Measurements from ENCODE around the gene SMARCB1.
A peak's percentile ranks its signal among the peaks of the same experiment; 100 is the strongest.

SMARCB1 gene

DNA sequence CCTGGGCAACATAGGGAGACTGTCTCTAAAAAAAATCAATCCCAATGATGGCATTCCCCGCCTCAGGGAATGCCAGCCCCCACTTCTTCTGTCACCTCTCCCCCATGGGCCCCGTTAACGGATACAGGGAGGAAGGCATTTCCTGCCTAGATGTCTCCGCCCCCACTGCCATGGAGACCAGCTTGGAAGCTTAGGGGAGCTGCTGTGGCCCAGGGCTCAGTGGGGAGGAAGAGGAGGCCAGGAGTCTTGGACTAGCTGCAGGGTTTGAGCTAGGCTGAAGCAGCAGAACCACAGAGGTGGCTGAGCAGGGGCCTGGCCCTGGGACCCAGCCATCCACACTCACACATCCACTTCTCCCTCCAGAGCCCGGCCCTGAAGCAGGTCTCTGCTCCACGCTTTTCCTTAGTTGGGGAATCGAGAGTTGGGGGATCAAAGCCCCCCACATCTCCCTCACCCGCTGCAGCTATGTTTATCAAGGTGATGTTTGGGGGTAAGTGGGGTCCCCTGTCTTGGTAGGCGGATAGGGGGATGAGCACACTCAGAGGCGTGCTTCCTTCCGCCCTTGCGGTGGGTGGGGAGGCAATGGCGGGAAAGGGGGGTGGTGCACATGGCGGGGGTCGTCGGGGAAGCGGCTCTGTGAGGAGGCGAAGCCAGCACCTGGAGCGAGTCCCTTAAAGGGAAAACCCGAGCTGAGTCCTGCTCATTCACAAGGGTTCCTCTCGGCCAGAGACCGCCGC is 23.8 kb upstream of the SMARCB1 start, which contains the start of gene C22orf15:
C22orf15 (plus strand) TSS at position 149 of the 737 bp plus-strand sequence; CDS start at position 466, 317 bp downstream.
- DNase-seq, result no peak

DNA sequence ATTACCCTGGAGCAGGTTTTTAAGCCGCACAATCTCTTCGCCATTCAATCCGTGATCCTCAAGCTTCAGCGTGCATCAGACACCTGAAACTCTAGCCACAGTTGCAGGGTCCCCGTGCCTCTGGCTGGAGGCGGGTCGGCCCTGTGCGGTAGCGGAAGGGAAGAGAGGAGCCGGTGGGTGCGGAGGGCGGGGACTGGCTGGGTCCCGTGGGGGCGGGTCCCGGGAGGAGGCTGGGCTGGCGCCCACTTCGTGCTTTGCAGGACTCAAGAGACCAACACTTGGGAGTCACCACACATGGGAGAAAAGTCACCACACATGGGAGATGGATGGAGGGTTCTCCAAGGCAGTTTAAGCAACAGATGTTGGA is 23.2 kb upstream of the SMARCB1 start:
- peak; percentile 42 for DNase-seq

DNA sequence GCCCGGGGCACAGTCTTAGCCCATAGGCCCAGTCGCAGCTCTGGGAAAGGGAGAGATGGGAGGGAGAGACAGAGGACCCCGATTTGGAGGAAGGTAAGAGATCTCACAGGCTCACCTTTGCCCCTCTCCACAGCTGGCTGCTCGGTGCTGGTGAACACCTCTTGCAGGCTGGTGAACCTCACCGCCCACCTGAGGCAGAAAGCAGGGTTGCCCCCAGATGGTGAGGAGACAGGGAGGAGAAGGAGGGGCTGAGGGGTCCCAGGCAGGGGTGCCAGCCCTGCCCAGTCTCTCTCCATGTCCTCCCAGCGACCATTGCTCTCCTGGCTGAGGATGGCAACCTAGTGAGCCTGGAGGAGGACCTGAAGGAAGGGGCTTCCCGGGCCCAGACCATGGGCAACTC is 22.8 kb upstream of the SMARCB1 start:
- DNase-seq, result no peak

DNA sequence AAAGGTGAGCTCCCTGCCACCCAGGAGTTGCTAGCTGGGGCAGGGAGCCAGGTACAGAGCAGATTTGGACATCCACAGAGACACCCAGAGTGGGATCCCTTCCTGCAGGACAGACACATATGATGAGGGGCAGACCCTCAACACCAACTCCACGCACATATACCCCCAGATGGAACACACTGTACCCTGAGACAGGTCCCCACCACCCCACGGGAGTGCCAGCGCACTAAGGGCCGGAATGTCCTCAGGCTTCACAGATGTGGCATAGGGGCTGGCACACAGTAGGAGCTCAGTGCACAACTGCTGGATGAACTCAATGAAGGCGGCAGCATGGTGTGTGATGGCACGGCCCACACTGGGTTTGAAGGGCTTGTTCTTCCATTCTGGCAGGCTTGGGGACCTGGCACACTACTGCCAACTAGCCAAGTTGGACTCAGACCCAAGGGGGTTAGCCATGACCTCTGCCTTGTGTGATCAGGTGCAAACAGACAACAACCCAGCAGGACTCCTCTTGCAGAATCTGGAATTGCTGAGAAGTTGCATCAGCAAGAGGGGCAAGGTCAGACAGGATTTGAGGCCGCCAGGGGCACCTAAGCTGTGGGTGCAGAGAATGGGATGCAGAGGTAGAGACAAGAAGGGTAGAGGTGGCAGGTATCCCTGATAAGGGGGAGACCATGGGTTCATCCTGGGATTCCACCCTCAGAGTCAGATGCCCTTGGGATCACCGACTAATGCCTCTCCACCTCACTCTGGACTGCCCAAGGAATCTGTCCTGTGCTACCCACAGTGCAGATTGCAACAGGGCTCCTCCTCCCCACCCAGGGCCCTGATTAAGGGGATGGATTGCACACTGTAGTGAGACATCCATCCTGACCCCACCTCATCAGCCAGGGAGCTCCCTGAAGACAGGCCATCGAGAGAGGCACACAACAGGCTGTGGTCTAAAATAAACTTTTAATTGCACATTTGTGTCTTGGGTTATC is 21.6 kb upstream of the SMARCB1 start:
- no peak for DNase-seq

DNA sequence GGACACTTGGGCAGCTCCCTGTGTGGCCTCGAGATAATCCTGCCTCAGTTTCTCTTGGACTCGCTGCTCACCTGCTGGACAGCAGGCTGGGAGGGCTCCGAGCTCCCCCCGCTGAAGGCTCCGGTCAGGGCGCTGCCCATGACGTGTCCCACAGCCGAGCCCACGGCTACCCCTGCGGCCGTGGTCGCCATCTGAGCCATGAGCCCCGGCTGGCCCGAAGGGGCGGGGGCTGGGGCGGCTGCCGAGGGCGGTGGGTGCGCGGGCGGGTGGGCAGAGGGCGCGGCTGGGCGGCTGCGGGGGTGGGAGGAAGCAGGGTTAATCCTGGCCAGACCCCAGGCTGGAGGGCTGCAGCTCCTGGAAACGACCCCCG is 19.5 kb upstream of the SMARCB1 start:
- no peak for DNase-seq

DNA sequence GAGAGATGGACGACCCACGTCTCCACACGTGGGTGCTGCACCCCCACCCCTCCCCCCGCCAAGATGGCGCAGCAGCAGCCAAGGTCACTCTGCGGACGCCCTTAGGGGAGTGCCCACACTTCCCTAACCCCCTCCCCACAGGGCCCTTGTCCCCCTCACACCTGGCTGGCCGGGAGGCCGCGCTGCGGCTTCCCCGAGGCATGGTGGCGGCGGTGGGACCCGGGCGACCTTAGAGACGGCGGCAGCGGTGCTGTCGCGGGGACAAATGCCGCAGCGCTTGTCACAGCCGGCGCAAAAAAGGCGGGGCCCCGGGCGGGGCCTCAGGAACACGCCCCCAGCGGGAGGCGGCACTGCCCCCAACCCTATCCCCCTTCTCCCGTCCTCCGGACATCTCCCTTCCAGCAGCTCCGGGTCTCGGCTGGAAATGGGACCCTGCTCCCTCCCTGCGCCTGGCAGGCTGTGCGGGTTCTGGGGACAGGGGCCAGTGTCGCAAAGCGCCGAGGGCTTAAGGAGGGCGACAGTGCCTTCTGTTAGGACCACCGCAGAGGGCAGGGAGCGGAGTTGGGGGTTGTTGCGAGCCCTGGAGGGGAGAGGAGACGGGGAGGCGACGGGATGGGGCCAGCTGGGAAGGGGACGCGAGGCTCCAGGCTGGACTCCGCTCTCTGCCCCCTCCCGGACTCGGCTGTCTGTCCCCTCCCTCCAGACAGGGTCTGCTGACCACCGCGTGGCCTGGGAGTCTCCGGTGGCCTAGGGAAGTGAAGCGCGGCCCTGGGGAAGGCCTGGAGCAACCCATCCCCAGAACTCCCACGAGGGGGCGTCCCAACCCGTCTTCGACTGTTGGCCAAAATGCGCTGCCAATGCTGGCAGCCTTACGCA is 18.9 kb upstream of the SMARCB1 start, which contains the start of gene CHCHD10:
CHCHD10 (minus strand) TSS at position 300 of the 876 bp plus-strand sequence; CDS start at position 202, 98 bp downstream.
- peak; percentile 60 for DNase-seq

DNA sequence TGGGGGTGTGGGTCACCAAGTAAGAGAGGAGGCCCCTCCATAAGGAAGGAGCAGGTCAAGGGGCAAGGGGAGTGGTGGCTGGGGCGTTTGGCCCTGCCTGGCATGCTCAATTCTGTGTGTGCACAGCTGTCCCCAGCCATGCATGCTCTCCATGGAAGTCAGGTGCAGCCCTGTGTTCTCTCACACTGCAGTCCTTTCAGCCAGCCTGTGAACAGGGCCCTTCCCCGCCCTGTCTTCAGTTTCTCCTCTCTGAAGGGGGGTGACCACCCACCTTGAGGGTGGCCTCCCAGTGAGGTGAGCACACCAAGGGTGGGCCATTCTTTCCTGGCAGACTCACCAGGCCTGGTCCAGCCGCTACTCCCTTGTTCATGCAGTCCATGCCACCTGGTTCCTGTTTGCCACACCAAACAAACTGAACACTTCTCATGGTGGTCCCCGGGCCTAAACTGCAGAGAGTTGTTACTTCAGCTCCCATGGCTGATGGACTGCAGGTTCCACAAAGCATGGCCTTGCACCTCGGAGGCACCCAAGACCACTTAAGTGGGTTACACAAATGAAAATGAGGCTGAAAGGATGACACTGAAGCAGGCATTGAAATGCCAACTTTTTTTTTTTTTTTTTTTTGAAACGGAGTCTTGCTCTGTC is 17.3 kb upstream of the SMARCB1 start:
- DNase-seq, result no peak

DNA sequence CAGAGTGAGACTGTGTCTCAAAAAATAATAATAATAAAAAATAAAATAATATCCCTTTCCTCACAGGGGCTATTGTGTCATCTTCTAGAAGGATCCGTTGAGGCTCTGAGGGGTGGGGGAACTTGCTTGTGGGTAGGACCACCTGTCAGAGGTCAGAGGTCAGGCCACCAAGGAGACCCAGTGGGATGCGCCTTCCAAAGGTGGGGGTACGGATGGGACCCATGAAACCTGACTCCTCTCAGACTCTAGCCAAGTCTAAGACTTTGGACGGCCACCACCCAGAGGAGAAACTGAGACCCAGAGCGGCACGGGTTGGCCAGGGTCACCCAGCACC is 14.5 kb upstream of the SMARCB1 start:
- no peak for DNase-seq

DNA sequence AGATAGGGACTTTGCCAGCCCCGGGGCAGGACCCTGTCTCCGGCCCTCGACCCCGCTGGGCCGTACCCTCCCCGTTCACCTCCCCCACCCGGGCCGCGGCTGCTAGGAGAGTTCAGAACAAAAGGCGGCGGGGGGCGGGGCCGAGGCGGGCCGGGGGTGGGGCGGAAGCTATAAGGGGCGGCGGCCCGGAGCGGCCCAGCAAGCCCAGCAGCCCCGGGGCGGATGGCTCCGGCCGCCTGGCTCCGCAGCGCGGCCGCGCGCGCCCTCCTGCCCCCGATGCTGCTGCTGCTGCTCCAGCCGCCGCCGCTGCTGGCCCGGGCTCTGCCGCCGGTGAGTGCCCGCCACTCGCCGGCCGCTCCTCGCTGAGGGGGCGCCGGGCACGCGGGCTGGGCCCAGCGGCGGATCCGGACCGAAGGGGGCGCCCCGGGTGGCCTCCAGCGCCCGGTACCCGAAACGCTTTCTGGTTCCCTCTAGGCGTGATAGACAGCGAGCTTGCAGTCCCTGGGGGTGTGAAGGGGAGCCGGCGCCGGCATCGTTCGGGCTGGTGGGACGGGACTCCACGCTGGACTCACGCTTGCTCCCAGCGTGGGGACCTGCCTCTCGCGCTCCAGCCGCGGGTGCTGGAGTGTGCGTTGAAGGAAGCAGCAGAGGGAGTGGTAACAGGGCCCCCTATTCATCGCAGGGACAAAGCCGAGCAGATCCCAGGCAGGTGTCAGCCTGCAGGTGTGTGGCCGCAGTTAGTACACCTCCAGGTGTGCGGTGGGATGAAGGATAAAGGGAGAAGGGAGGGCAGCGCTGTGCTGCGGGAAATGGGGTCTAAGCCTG is 13.9 kb upstream of the SMARCB1 start, which contains the start of gene MMP11:
MMP11 (plus strand) TSS at position 201 of the 825 bp plus-strand sequence; CDS start at position 223, 22 bp downstream.
- DNase-seq, result peak; percentile 41

DNA sequence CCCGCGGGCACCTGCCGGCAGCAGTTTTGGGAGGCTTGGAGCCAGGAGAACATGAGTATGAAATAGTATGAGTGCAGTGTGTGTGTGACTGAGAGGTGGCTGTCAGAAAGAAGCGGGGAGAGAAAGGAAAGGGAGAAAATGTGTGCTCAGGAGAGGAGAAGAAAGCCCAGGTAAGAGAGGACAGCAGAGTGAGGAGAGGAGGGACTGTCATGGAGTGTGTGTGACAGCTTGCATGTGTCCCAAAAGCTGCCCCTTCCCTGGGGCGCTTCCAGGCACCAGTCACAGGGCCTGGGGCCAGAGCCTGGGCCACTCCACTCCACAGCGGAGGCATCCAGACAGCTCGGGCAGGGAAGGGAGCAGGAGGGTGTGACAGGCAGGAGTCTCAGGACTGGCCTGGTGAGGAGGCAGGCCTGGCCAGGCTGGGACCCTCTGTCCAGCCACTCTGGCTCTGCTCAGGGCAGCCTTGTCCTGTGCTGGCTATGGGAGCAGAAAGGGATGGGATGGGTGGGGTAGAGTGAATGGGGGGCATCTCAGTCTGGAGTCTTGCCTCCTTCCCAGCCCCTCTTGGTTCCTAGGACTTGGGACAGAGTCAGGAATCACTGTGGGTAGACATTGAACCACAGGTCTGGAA is 13.2 kb upstream of the SMARCB1 start:
- no peak for DNase-seq

DNA sequence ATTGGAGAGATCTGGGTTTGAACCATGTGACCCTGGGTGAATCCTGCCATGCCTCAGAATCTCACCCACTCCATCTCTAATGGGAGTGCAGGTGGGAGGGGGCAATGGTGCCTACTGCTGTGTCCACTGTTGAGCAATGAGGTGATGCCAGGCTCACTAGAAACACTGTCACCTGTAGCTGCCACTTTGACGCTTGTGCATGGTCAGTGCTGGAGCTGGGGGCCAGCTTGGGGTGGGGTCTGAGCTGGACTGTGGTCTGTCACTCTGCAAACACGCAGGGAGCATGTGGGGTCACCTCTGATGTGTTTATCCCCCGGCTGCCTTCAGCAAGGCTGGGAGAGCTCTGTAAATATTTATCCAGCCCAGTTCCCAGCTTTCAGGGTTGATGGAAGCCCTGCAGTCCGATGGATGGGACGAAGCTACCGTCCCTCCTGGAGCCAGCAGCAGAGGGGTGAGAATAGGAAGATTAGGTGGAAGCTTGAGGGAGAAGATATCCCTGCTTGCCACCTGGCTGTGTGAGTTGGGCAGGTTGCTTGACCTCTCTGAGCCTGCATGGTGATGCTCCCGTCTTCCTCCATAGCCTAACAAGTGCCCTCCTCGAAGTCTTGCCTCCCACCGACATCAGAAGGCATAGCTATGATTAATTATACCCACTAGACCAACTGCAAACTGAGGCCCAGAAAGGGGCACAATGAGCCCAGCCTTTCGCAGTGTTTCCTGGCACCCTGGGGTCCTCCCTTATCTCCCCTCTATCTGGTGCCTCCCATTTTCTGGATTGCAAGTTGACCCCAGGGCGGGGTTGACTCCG is 12.4 kb upstream of the SMARCB1 start:
- no peak for DNase-seq

DNA sequence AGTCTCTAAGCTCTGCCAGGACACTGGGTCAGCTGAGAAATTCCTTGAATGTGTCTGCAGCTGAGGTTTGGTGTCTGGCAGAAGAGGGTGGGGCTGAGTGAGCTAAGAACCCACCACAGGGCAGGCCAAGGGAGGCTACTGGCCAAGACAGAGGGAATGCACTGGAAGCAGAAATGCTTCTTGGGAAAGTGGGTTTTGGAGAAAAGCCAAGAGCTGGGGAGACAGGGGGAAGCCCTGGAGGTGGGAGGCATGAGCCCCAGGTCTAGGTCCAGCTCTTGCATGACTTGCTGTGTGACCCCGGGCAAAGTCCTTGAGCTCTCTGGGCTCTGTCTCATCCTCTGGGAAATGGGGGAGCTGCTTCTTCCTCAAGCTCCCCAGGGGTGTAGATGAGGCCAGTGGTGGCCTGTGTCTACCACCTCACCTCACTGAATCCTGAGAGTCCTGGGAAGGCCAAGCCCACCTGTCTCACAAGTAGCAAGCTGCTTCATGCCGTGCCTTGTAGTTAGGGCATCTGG is 11.8 kb upstream of the SMARCB1 start:
- DNase-seq, result no peak

DNA sequence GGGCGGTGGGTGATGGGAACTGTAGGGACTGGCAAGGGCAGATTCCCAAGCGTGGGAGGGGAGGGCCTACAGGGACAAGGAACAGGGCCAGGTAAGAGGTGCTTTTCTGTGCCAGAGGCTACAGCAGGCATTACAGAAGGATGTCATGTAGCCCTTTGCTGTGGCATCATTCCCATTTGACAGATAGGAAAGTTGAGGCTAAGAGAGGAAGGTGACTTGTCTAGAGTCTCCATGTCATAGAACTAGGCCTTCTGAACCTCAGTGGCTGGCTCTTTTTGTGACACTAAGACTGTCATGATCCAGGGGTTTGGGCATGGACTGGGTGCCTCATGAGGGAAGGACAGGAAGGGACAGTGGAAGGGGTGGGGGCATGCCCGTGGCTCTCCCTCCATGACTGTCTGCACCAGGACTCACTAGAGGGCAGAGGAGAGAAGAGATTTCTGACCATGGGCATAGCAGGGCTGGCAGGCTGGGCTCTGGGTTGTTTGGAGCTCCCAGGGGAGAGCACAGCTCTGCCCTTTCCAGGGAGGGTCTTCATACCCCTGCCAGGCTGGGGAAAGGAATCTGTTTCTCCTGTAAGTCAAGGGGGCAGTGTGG is 10.9 kb upstream of the SMARCB1 start:
- DNase-seq, result no peak

DNA sequence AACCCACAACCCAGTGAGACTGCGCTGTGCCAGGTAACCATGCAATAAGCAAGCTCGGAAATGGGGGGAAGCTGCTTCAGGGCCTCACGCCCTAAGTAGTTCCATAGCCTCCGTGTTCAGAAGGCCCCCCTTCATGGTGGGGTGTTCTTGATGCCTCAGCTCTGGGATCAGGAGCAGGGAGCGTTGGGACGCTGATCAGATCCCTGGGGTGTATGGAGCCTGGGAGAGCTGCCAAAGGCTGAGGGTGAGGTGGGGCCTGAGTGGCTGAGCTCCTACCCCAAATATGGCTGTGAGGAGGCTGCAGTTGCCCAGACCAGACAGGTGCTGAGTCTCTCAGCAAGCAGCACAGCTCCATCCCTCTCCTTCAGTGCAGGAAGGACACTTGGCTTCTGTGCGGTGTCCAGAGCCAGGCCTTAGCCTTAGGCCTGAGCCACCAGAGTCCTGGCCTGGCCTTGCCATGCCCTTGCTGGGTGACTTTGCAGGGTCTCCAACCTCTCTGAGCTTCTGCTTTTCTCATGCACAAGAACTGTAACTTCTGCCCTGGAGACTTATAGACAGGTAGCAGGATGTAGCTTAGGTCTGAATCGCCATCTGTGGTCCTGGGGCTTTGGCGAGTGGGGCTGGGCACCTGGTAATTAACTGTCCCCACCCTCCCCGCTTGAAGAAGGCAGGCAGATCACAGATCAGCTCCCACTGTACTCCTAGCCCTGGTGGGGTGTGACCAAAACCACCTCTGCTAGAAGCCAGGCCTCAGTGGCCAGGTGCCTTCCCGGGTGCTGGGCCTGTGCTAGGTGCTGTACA is 8.8 kb upstream of the SMARCB1 start:
- DNase-seq, result no peak

DNA sequence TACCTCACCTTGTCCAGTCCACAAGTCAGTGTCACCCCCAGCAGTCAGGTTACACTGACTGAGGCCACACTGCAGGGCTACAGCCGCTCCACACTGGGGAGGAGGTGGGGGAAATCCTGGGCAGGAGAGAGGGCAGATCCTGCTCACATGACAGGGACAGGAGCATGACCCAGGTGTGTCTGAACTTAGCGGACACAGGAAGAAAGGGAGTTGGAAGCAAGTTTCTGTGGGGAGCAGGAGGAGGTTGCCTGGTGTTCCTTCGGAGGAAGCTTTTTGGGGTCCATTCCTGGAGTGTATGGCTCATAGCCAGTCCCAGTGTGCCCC is 8.2 kb upstream of the SMARCB1 start:
- DNase-seq, result no peak

DNA sequence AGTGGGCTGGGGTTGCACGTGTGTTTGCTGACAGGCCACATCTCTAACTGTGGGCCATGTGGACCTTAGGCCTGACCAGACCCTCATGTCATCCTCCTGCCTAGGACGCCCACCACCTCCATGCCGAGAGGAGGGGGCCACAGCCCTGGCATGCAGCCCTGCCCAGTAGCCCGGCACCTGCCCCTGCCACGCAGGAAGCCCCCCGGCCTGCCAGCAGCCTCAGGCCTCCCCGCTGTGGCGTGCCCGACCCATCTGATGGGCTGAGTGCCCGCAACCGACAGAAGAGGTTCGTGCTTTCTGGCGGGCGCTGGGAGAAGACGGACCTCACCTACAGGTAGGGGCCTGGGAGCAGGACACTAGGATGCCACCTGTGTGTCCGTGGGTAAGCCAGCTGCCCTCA is 7.7 kb upstream of the SMARCB1 start:
- no peak for DNase-seq

DNA sequence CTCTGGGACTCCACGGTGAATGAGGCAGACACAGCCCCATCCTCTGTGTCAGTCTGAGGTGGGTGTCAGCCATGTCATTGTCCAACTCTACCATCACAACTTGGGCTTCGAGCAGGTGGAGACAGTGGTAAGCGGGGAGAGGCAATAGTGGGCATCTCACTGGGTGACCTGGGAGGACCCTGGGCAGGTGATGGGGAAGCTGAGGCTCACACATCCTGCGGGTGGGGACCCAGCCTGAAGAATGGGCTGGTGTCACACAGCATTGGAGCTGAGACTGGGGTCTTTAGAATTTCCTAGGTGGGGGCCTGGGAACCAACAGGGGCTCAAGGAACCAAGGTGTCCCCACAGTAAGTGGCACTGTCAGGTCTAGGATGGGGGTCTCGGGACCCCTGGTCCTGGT is 7.0 kb upstream of the SMARCB1 start:
- no peak for DNase-seq

DNA sequence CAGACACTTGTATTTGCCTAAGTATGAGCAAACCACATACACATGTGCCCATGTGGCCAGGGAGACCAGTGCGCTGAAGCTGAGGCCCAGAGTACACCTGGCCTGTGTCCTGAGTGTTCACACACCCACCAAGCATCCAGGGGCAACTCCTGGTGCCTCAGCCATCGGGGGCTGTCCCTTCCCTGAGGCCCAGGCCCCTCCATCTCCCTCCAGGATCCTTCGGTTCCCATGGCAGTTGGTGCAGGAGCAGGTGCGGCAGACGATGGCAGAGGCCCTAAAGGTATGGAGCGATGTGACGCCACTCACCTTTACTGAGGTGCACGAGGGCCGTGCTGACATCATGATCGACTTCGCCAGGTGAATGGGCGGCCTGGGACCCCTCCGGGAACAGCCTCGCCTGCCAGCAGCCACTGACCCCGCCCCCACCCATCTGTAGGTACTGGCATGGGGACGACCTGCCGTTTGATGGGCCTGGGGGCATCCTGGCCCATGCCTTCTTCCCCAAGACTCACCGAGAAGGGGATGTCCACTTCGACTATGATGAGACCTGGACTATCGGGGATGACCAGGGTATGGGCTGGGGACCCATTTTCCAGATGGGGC is 6.5 kb upstream of the SMARCB1 start:
- DNase-seq, result no peak
